WERI-Rb-1 (cell line): ENCODE results near the gene TMEM242.

Source experiments
- DNase-seq: peaks from one replicate; pipeline ENCODE4 v3.0.0-alpha.2; 2020
- H3K27ac ChIP-seq: fragments of 250-450 bp; sonication (Bioruptor Pico); 2 replicates; pipeline ENCODE4 v1.5.1; 2020; ENCODE audit warnings: mild to moderate bottlenecking, moderate library complexity
- H3K27me3 ChIP-seq: fragments of 250-450 bp; sonication (Bioruptor Pico); 2 replicates; pipeline ENCODE4 v1.5.1; 2021; ENCODE audit warnings: mild to moderate bottlenecking, low read depth, moderate library complexity; ENCODE audit not compliant: insufficient read depth, severe bottlenecking
- H3K36me3 ChIP-seq: fragments of 250-450 bp; sonication (Bioruptor Pico); 2 replicates; pipeline ENCODE4 v1.5.1; 2020; ENCODE audit warnings: mild to moderate bottlenecking, moderate library complexity
- H3K4me3 ChIP-seq: 2 replicates; pipeline ENCODE4 v1.5.1; 2011; ENCODE audit warnings: low read depth, mild to moderate bottlenecking, control low read depth, low read length
- H3K9me3 ChIP-seq: fragments of 250-450 bp; sonication (Bioruptor Pico); 2 replicates; pipeline ENCODE4 v1.5.1; 2021; ENCODE audit warnings: mild to moderate bottlenecking, moderate library complexity; ENCODE audit not compliant: severe bottlenecking
- TF ChIP-seq, protein P1 (sequence below): IDR thresholded peaks from 2 replicates; pipeline ENCODE4 v1.5.1; 2011; ENCODE audit warnings: low read depth, mild to moderate bottlenecking, control low read depth, inconsistent platforms, low read length

Gene TMEM242

DNA sequence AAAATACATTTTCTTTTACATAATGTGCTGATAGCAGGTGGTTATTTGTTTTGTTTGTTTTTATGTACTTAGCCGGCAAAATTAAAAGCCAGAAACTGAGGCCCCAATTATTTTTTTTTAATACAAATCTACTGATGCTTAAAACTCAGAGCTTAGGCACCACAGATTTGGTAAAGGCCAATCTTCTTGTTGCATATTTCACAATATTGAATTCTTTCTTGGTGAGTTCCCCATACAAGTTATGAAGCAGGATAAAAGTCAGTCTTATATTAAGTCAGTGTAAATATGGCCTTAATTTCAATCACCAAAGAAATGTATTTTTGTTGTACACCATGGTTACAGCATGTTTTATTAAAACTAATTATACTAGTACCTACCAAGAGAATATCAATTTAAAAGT is 41.4 kb upstream of the TMEM242 start:
- no peaks in the 10 kb centered on the region for H3K27me3 ChIP-seq
- no peaks in the 10 kb centered on the region for H3K36me3 ChIP-seq
- TF ChIP-seq, protein P1, sequence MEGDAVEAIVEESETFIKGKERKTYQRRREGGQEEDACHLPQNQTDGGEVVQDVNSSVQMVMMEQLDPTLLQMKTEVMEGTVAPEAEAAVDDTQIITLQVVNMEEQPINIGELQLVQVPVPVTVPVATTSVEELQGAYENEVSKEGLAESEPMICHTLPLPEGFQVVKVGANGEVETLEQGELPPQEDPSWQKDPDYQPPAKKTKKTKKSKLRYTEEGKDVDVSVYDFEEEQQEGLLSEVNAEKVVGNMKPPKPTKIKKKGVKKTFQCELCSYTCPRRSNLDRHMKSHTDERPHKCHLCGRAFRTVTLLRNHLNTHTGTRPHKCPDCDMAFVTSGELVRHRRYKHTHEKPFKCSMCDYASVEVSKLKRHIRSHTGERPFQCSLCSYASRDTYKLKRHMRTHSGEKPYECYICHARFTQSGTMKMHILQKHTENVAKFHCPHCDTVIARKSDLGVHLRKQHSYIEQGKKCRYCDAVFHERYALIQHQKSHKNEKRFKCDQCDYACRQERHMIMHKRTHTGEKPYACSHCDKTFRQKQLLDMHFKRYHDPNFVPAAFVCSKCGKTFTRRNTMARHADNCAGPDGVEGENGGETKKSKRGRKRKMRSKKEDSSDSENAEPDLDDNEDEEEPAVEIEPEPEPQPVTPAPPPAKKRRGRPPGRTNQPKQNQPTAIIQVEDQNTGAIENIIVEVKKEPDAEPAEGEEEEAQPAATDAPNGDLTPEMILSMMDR = no peak

DNA sequence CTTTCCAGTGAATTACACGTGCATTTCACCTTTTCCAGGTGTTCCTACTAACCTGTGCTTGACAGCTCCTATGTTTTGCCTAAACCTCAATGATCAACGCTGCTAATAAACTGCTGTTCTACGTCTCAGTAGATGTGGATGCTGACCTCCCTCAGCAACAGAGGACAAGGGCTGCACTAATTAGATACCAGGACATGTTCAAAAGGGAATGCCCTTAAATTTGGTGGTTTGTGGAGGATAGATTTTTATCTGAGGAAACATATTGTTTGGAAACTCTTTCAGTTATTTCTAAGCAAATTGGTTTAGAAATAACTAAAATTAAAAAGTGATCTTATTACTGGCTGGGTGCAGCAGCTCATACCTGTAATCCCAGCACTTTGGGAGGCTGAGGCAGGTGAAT is 38.6 kb upstream of the TMEM242 start:
- Histone ChIP-seq H3K27ac (no peak overlapping the region), H3K36me3 (no peaks in the 10 kb centered on the region), H3K27me3 (no peaks in the 10 kb centered on the region), H3K4me3 (no peak overlapping the region), H3K9me3 (no peaks in the 10 kb centered on the region)
- no peak for DNase-seq
- TF ChIP-seq, protein P1 = no peak

More for the DNA sequence above, 41.4 kb upstream of the TMEM242 start:
- Histone ChIP-seq H3K4me3 (no peak overlapping the region), H3K27ac (no peak overlapping the region), H3K9me3 (no peaks in the 10 kb centered on the region)
- DNase-seq = no peak

DNA sequence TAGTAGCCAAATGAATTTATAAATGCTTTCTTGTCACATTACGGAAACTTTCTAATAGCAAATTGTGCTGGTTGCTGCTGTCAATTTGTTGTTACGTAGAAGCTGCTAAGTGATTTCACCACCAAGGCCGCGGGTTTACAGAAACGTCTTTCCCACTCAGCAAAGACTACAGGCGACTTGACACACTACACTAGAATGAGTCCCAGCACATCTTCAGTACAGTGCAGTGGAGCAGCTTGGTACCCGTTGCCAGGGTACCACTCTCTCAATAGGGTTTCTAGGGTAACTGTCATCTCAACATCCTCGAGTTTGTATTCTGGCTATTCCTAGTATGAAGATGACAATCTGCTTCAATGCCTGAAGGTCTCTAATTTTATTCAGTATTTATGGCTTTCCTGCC is 35.0 kb upstream of the TMEM242 start:
- H3K4me3 ChIP-seq = no peak overlapping the region
- H3K27me3 ChIP-seq = no peaks in the 10 kb centered on the region
- TF ChIP-seq, protein P1 = no peak
- no peaks in the 10 kb centered on the region for H3K9me3 ChIP-seq
- H3K27ac ChIP-seq = no peak overlapping the region
- DNase-seq = no peak
- no peaks in the 10 kb centered on the region for H3K36me3 ChIP-seq

DNA sequence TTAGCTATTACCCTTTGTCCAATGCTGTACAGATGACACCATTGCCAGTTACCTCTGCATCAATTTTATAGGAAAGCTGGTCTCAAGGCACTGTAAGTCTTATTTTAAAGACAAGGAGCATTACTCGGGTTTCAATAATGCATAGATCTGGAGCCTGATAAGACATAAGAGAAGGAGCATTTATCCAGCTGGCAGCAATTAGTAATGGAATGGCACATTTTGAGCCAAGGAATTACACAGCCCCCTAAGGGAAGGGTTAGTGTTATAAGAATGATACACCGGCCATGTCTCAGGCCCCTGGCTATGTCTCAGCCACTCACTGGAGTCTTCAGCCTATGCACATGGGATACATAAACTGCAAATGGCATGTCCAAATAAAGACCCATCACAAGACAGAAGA is 23.1 kb upstream of the TMEM242 start:
- no peak for DNase-seq
- no peak overlapping the region for H3K4me3 ChIP-seq

DNA sequence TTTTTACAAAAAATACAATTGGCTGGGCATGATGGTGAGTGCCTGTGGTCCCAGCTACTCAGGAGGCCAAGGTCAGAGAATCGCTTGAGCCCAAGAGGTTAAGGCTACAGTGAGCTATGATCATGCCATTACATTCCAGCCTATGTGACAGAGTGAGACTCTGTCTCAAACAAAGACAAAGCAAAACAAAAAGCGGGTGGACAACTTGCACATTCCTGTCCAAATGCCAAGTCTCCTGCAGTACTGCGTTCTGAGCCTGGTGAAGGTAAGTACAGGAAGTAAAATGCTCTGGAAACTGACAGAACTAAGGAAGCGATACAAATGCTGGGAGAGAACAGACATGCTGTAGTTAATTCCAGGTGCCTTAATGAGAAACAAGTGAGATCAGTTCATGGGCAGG is 20.4 kb upstream of the TMEM242 start:
- Histone ChIP-seq H3K9me3 (no peaks in the 10 kb centered on the region), H3K27me3 (no peaks in the 10 kb centered on the region), H3K4me3 (no peak overlapping the region), H3K36me3 (no peaks in the 10 kb centered on the region), H3K27ac (no peak overlapping the region)
- no peak for DNase-seq
- TF ChIP-seq, protein P1 = no peak

More for the DNA sequence above, 23.1 kb upstream of the TMEM242 start:
- TF ChIP-seq, protein P1 = no peak
- H3K36me3 ChIP-seq = no peaks in the 10 kb centered on the region
- H3K27me3 ChIP-seq = no peaks in the 10 kb centered on the region
- H3K9me3 ChIP-seq = peaks cover 3% of the 10 kb centered on the region
- H3K27ac ChIP-seq = no peak overlapping the region

DNA sequence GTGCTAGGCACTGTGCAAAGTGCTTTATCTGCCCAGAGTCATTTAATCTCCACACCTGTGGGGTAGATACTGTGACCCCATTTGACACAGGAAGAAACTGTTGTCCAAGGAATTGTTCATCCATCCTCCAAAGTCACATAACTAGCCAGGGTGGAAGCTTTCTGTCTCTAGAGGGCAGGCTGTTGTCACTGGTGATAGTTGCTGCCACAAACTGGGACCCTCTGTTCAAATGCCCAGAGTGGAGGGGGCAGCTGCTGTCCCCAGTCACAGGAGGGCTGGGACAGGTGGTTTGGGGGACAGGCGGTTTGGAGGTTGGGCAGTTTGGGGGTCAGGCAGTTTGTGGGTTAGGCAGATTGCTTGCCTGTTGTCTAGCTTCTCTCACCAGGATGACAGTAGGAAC is 16.1 kb upstream of the TMEM242 start:
- Histone ChIP-seq H3K36me3 (no peaks in the 10 kb centered on the region), H3K27ac (no peak overlapping the region), H3K4me3 (no peak overlapping the region), H3K9me3 (no peaks in the 10 kb centered on the region), H3K27me3 (no peaks in the 10 kb centered on the region)
- no peak for DNase-seq
- TF ChIP-seq, protein P1 = peak; percentile 46
